Coronary artery (tissue), 2 donors: ENCODE data around the gene DMPK.
"Not testable (repeated sequence)": the region's sequence is repeated elsewhere in the genome, so short reads cannot be mapped to it uniquely, and the experiment has no call there.

Experiments used
- DNase-seq: peaks from one replicate; pipeline ENCODE4 v3.0.0-alpha.2; 2017; ENCODE audit warnings: low spot score
- H3K27ac ChIP-seq, 2 donors: fragments of 200-600 bp; sonication (generic); one replicate each; pipeline ENCODE4 v1.5.1; 2016 to 2019
- H3K4me3 ChIP-seq: fragments of 200-600 bp; sonication (generic); 2 replicates; pipeline ENCODE4 v1.5.1; 2016; ENCODE audit warnings: mild to moderate bottlenecking, moderate library complexity
- TF ChIP-seq, protein P1 (sequence below): fragments of 200-600 bp; sonication (generic); IDR thresholded peaks from one replicate; pipeline ENCODE4 v1.5.1; 2019; ENCODE audit warnings: antibody characterized with exemption

DMPK gene

DNA sequence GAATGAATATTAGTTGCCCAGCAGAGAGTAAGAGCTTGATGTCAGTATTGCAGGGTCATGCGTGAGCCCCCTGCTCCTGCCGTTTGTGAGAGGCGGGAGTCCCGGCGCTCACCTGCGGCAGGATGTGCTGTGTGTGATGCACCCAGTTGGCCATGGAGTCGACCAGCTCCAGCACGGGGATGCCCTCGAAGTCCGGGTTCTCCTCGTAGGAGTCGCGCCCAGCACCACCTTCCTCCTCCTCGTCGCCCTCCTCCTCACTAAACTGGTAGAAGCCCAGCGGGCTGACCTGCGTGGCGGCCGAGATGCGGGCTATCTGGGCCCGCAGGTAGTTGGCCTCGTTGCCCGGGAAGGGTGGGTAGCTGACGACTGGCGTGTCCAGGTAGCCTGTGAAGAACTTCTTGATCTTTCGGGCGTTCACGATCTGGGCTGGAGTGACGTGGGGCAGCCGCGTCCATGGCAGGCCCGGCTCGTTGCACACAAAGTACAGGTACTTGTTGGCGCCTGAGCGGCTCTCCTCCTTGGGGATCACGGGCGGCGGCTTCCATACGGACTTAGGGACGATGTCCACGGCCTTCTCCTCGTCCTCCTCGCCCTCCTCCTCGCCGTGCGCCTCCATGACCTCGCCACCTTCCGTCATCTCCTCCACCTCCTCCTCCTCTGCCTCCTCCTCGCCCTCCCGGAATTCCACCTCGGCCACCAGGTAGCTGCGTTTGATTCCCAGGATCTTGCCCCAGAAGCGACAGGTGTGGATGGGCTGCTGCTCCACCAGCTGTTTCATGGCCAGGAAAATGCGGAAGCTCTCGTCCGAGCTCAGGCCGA lies 22.1 kb upstream of the DMPK start:
- no peak overlapping the region for H3K27ac ChIP-seq
- no peak overlapping the region for H3K4me3 ChIP-seq
- TF ChIP-seq, protein P1, sequence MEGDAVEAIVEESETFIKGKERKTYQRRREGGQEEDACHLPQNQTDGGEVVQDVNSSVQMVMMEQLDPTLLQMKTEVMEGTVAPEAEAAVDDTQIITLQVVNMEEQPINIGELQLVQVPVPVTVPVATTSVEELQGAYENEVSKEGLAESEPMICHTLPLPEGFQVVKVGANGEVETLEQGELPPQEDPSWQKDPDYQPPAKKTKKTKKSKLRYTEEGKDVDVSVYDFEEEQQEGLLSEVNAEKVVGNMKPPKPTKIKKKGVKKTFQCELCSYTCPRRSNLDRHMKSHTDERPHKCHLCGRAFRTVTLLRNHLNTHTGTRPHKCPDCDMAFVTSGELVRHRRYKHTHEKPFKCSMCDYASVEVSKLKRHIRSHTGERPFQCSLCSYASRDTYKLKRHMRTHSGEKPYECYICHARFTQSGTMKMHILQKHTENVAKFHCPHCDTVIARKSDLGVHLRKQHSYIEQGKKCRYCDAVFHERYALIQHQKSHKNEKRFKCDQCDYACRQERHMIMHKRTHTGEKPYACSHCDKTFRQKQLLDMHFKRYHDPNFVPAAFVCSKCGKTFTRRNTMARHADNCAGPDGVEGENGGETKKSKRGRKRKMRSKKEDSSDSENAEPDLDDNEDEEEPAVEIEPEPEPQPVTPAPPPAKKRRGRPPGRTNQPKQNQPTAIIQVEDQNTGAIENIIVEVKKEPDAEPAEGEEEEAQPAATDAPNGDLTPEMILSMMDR = no peak
- no peak for DNase-seq

DNA sequence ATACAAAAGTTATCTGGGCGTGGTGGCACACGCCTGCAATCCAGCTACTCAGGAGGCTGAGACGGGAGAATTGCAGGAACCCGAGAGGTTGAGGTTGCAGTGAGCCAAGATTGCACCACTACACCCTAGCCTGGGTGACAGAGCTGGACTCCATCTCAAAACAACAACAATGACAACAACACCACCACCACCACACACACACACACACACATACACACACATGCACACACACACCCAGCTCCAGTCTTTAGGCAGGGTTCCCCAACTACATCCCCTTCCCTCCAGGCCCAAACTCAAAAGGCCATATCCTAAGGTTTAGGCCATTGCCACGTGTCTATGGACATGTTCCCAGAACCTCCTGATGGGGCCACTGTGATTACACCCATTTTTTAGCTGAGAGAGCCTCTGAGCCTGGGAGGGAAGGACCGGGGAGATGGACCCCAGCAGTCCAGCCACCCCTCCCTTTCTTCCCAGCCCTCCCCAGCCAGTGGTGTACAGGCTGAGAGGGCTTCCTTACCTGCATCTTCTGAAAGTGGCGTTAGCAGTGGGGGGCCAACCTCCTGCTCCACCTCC lies 19.4 kb upstream of the DMPK start:
- TF ChIP-seq, protein P1 = no peak
- H3K4me3 ChIP-seq = no peak overlapping the region
- H3K27ac ChIP-seq = no peak overlapping the region
- DNase-seq = no peak

DNA sequence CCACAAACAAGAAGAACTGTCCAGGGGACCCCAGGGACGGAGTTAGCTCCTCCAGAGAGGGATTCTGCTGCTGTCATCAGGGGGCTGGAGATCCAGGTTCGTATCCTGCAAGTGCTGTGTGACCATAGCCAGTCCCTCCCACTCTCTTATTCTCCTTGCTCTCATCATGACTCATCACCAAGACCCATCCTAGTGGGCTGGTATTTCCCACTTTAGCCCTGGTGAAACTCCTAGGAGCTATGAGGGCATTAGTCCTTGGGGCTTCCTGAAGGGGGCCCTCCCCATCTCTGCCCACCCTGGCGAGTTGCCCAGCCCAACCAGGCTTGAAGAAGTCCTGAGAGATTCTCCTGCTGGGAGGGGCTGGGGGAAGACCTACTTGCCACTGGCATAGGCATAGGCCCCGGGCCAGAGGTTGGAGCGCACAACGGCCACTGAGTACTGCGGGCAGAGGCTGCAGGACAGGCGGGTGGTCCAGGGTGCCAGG lies 17.8 kb upstream of the DMPK start:
- DNase-seq = no peak
- Histone ChIP-seq H3K4me3 (no peak overlapping the region), H3K27ac (no peak overlapping the region)
- TF ChIP-seq, protein P1 = no peak

DNA sequence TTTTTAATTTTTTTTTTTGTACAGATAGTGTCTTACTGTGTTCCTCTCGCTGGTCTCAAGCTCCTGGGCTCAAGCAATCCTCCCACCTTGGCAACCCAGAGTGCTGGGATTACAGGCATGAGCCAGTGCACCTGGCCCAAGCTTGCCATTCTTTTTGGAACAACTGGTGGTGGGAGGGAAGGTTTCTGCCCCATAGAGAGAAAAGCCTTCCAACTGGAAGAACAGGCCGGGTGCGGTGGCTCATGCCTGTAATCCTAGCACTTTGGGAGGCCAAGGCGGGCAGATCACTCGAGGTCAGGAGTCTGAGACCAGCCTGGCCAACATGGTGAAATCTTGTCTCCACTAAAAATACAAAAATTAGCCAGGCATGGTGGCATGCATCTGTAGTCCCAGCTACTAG lies 17.3 kb upstream of the DMPK start:
- not testable (repeated sequence) for H3K4me3 ChIP-seq, DNase-seq, H3K27ac ChIP-seq

DNA sequence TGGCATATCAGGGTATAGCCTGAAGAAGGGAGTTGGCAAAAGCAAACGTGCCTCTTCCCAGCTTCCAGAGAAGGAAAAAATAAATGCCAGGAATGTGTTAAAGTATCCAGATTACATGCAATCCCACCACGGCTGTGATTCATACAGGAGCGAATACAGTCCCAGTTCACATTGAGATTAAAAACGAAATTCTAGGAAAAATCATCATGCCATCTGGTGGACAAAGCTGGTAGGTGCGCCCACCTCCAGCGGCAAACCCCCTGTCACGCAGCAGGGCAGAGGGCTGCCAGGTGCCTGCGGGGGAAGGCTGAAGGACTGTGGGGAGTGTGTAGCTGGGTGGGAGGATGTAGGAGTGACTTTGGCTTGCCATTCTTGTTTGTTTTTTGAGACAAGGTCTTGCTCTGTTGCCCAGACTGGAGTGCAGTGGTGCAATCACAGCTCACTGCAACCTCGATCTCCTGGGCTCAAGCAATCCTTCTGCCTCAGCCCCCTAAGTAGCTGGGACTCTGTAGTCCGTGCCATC lies 16.8 kb upstream of the DMPK start:
- DNase-seq = no peak
- H3K4me3 ChIP-seq = no peak overlapping the region
- peak overlapping the region in 1 of 2 donors; percentile 63 for H3K27ac ChIP-seq
- TF ChIP-seq, protein P1 = peak; percentile 86

DNA sequence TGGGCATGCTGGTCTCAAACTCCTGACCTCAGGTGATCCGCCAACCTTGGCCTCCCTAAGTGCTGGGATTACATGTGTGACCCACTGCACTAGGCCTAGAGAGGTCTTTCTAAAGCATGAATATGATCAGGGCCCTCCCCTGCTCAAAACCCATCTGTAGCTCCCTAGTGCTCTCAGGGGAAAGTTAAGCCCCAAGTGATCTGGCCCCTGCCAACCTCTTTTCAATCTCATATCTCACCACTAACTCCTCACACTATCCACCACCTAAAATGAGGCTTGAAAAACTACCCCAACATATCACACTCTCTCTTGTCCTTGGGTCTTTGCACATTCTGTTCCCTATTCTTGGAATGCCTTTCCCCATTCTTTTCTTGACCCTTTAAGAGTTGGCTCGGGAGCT lies 12.3 kb upstream of the DMPK start:
- Histone ChIP-seq H3K4me3 (no peak overlapping the region), H3K27ac (no peak overlapping the region)
- TF ChIP-seq, protein P1 = no peak

DNA sequence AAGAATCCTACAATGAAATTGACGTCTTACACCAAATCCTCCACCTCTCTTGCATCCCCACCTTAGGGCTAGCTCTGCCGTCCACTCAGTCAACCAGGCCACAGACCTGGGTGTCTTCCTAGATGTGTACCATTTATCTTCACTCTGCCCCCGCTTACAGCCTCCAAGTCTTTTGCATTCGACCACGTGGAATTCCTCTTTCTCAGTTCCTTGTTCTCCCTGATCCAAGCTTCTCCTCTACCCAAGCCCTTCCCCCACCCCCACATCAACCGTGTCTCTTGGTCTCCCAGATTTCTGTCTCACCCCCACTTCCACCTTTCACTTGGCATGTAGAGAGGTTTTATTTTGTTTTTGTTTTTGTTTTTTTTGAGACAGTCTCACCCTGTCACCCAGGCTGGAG lies 11.6 kb upstream of the DMPK start:
- Histone ChIP-seq H3K27ac (no peak overlapping the region), H3K4me3 (no peak overlapping the region)
- DNase-seq = no peak
- TF ChIP-seq, protein P1 = no peak

More for the DNA sequence above, 12.3 kb upstream of the DMPK start:
- no peak for DNase-seq
